MG63 (cell line): ENCODE results near the gene PURB. TPM values are rescaled to one million over a fixed set of nuclear protein-coding genes. Genes with fewer than 3 reads are reported as not detected.
"Not testable (repeated sequence)": the region's sequence is repeated elsewhere in the genome, so short reads cannot be mapped to it uniquely, and the experiment has no call there.

Experiments
- DNase-seq: peaks from one replicate; pipeline ENCODE4 v3.0.0-alpha.2; 2020
- H3K27me3 ChIP-seq: fragments of 250-450 bp; sonication (Bioruptor Pico); 2 replicates; pipeline ENCODE4 v1.5.1; 2020; ENCODE audit warnings: mild to moderate bottlenecking, moderate library complexity
- H3K36me3 ChIP-seq: fragments of 250-450 bp; sonication (Bioruptor Pico); 2 replicates; pipeline ENCODE4 v1.5.1; 2020; ENCODE audit warnings: mild to moderate bottlenecking, moderate library complexity
- H3K4me3 ChIP-seq: fragments of 250-450 bp; sonication (Bioruptor Pico); 2 replicates; pipeline ENCODE4 v1.5.1; 2020; ENCODE audit warnings: mild to moderate bottlenecking, moderate library complexity
- H3K9me3 ChIP-seq: fragments of 250-450 bp; sonication (Bioruptor Pico); 2 replicates; pipeline ENCODE4 v1.5.1; 2020; ENCODE audit warnings: mild to moderate bottlenecking, moderate library complexity
- total RNA-seq: library from RNA; depleted of rRNA; stranded (reverse); fragments of >200 nt; shearing (Covaris generic); gene quantifications from 2 replicates; pipeline ENCODE4 v1.2.3, GENCODE V29; 2014; ENCODE audit warnings: low replicate concordance

Gene PURB
- total RNA-seq, 1 experiment from 2014 or later = 12.0 TPM

DNA sequence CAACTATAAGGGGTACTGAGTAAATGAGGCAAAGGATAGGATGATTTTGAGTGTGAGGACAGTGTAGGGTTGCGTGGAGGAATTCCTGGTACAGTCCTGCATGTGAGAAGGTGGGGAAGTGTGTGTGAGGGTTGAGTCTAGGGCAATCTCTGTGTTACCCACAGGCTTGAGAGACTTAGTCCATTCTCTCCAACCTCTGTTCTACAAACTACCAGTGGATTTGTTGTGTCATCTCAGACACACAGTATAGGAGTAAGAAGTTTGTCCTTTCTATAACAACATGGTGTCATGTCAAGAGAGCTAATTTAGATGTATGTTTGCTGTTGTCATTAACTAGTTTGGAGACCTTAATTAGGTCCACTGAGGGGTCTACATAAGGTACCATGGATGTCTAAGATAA lies 12.5 kb downstream of the PURB start:
- no peaks in the 10 kb centered on the region for H3K27me3 ChIP-seq
- H3K9me3 ChIP-seq = no peaks in the 10 kb centered on the region
- H3K36me3 ChIP-seq = peaks cover under 1% of the 10 kb centered on the region
- no peak overlapping the region for H3K4me3 ChIP-seq
- no peak for DNase-seq

DNA sequence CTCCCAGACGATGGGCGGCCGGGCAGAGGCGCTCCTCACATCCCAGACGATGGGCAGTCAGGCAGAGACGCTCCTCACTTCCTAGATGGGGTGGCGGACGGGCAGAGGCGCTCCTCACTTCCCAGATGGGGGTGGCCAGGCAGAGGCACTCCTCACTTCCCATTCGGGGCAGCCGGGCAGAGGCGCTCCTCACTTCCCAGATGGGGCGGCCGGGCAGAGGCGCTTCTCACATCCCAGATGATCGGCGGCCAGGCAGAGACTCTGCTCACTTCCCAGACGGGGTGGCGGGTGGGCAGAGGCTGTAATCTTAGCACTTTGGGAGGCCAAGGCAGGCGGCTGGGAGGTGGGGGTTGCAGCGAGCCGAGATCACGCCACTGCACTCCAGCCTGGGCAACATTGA lies 13.4 kb downstream of the PURB start:
- not testable (repeated sequence) for H3K9me3 ChIP-seq, H3K36me3 ChIP-seq, H3K4me3 ChIP-seq, H3K27me3 ChIP-seq, DNase-seq

DNA sequence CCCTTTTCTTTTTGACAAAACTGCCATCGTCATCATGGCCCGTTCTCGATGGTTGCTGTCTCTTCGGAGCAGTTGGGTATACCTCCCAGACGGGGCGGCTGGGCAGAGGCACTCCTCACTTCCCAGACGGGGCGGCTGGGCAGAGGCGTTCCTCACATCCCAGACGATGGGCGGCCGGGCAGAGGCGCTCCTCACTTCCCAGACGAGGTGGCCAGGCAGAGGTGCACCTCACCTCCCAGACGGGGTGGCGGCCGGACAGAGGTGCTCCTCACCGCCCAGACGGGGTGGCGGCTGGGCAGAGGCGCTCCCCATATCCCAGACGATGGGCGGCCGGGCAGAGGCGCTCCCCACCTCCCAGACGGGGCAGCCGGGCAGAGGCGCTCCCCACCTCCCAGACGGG lies 14.6 kb downstream of the PURB start:
- H3K27me3 ChIP-seq, H3K4me3 ChIP-seq, DNase-seq, H3K36me3 ChIP-seq, H3K9me3 ChIP-seq: not testable (repeated sequence)

DNA sequence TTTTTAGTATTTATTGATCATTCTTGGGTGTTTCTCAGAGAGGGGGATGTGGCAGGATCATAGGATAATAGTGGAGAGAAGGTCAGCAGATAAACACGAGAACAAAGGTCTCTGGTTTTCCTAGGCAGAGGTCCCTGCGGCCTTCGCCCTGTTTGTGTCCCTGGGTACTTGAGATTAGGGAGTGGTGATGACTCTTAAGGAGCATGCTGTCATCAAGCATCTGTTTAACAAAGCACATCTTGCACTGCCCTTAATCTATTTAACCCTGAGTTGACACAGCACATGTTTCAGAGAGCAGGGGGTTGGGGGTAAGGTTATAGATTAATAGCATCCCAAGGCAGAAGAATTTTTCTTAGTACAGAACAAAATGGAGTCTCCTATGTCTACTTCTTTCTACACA lies 15.0 kb downstream of the PURB start:
- H3K9me3 ChIP-seq, H3K4me3 ChIP-seq: not testable (repeated sequence)

DNA sequence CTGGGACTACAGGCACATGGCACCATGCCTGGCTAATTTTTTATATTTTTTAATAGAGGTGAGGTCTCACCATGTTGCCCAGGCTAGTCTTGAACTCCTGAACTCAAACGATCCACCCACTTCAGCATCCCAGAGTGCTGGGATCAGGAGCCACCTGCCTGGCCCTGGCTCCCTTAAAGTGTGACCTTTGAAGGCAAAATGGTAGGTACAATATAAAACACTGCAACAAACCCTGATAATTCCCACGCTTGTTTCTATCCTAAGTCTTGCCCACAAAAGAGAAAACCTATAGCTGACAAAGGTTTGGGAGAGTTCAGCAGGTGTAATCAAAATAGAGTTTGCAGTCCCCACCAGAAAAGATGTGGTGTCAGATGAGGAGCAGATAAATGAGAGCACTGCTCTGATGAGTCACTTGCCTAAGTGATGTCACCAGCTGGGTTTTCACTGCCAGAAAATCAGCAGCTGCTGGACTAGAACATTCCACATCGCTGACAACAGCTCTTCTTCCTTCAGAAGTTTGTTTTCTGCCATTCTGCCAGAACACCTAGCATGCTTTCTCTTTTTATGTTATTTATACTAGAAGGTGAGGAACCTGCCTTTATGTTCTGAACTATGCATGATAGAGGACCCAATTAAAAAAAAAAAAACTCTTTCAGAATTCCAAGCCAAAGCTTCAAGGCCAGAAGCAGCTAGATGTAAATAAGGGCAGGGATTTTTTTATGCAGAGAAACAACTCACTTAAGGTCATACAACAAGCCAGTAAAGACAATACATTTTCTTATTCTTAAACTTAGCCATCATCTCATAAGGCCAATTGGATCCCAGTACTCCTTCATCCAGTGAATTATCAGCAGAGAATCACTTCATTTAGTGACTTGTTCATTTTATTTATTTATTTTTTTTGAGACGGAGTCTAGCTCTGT lies 18.0 kb downstream of the PURB start:
- Histone ChIP-seq H3K27me3 (no peaks in the 10 kb centered on the region), H3K4me3 (no peak overlapping the region), H3K9me3 (no peaks in the 10 kb centered on the region), H3K36me3 (no peaks in the 10 kb centered on the region)
- peak; percentile 82 for DNase-seq

More for the DNA sequence above, 15.0 kb downstream of the PURB start:
- DNase-seq, H3K36me3 ChIP-seq, H3K27me3 ChIP-seq: not testable (repeated sequence)

DNA sequence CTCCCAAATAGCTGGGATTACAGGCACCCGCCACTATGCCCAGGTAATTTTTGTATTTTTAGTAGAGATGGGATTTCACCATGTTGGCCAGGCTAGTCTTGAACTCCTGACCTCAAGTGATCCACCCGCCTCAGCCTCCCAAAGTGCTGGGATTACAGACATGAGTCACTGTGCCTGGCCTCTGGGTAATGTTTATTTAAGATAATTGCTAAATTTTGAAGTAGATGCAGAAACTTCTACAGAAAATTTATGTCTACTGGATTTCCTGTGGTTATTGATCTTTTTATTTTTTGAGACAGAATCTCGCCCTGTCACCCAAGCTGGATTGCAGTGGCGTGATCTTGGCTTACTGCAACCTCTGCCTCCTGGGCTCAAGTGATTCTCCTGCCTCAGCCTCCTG lies 23.4 kb downstream of the PURB start:
- H3K4me3 ChIP-seq = not testable (repeated sequence)

DNA sequence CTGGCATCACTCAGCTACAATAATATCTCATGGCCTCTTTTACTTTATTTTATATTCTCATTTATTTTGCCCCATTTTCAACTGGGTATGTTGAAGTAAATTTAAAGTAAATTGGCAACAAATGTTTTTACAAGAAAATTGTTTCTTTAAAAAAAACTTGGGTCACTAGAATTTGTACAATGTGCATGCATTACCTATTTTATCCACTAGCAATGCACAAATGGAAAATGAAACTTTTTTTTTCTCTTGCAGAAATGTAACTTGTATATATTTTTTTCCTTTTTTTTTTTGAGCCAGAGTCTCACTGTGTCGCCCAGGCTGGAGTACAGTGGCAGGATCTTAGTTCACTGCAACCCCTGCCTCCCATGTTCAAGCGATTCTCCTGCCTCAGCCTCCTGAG lies 27.2 kb downstream of the PURB start:
- H3K36me3 ChIP-seq = no peaks in the 10 kb centered on the region

More for the DNA sequence above, 23.4 kb downstream of the PURB start:
- not testable (repeated sequence) for H3K9me3 ChIP-seq, H3K36me3 ChIP-seq, H3K27me3 ChIP-seq
- DNase-seq = peak; percentile 26

DNA sequence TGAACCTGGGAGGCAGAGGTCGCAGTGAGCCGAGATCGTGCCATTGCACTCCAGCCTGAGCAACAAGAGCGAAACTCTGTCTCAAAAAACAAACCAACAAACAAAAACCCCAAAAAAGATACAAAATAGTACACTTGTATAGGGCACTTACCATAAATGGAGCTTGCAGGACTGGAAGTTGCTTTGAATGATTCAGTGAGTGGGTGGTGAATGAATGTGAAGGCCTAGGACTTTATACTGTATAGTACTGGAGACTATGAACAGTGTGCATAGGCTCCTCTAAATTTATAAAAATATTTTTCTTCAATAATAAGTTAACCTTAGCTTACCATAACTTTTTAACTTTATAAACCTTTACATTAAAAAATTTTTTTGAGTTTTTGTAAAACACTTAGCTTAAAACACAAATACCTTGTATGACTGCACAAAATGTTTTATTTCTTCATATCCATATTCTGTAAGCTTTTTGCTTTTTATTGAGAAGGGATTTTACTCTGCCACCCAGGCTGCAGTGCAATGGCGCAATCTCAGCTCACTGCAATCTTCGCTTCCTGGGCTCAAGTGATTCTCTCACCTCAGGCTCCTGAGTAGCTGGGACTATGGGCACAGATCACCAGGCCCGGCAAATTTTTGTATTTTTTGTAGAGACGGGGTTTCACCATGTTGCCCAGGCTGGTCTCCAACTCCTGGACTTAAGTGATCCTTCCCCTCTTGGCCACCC lies 30.5 kb downstream of the PURB start:
- DNase-seq = no peak
- Histone ChIP-seq H3K9me3 (no peaks in the 10 kb centered on the region), H3K4me3 (no peak overlapping the region), H3K36me3 (no peaks in the 10 kb centered on the region), H3K27me3 (no peaks in the 10 kb centered on the region)

More for the DNA sequence above, 27.2 kb downstream of the PURB start:
- Histone ChIP-seq H3K27me3 (no peaks in the 10 kb centered on the region), H3K4me3 (no peak overlapping the region), H3K9me3 (no peaks in the 10 kb centered on the region)
- DNase-seq = no peak

DNA sequence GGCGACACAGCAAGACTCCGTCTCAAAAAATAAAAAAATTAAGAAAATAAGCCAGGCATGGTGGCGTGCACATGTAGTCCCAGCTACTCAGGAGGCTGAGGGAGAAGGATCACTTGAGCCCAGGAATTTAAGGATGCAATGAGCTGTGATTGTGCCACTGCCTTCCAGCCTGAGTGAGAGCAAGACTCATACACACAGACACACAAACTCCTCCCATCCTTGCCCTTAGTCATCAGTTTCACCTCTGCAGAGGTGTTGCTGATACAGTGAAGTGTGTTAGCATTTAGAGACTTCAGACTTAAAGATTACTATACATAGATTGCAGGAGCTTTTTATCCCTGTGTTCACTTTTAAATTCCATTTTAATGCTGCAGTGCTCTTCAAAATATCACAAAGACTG lies 31.9 kb downstream of the PURB start:
- Histone ChIP-seq H3K36me3 (no peaks in the 10 kb centered on the region), H3K4me3 (no peak overlapping the region), H3K9me3 (no peaks in the 10 kb centered on the region), H3K27me3 (no peaks in the 10 kb centered on the region)
- DNase-seq = no peak

DNA sequence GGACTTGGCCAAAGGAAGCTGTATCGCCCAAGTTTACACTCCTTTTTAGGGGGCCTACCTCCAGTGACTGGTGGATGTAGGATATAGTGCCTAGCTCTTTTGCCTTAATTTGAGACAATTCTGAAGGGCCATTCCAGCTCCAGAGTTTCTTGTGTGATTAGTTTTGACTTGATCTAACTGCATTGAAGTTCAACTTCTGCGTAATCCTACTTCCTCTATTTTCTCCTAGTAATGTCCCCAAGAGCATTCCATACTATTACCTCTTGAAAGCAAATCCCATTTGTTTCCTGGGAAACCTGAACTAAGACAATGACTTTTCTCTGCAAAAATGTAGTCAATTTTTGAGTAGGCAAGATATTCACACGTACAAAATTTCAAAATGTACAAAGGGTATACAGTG lies 32.7 kb downstream of the PURB start:
- Histone ChIP-seq H3K36me3 (no peaks in the 10 kb centered on the region), H3K4me3 (no peak overlapping the region), H3K27me3 (no peaks in the 10 kb centered on the region), H3K9me3 (no peaks in the 10 kb centered on the region)
- no peak for DNase-seq

DNA sequence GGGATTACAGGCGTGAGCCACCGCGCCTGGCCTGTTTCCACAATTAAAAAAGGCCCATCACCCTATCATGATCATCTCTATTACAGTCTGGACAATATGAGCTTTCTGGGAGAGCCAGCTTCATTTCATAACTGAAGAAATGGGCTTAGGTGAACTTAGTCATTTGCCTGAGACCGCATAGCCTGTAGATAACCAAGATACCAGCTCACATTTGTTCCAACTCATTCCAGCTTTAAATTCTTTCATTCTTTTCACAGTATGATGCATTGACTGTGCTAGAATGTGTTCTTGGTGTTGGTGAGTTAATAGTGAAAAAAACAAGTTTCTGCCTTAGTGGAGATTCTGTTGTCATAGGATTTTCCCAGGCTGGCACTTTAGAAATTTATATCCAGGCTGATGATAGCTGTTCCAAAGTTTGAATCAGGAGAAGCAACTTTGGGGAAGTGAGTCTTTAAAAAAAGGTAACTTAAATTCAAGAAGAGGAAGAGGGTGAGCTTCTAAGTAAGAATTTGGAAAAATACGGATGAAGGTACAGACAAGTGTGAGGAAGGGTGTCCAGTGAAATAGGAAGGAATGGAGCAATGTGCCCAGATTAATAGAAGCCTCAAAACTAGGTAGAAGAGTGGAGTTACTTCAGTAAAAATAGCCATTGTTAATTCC lies 35.3 kb downstream of the PURB start:
- Histone ChIP-seq H3K9me3 (no peaks in the 10 kb centered on the region), H3K27me3 (no peaks in the 10 kb centered on the region), H3K36me3 (no peaks in the 10 kb centered on the region), H3K4me3 (no peak overlapping the region)
- no peak for DNase-seq

DNA sequence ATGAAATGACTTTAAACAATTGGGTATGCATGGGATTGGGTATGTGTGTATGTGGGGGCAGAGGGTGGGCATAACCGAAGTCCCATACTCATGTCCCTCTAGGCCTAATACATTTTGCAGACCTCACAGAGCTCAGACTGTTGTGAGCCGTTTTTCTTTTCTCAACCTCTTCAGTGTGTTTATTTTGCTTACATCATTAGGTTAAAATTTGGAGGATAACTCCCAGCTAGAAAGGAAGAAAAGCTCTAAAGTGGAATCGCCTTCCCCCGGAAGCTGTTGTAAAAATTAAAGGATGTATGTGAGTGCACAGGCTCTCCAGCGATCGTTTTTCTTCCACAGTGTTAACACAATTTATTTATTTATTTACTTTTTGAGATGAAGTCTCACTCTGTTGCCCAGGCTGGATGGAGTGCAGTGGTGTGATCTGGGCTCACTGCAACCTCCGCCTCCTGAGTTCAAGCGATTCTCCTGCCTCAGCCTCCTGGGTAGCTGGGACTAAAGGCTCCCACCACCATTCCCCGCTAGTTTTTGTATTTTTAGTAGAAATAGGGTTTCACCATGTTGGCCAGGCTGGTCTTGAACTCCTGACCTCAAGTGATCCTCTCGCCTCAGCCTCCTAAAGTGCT lies 36.0 kb downstream of the PURB start:
- DNase-seq = no peak

DNA sequence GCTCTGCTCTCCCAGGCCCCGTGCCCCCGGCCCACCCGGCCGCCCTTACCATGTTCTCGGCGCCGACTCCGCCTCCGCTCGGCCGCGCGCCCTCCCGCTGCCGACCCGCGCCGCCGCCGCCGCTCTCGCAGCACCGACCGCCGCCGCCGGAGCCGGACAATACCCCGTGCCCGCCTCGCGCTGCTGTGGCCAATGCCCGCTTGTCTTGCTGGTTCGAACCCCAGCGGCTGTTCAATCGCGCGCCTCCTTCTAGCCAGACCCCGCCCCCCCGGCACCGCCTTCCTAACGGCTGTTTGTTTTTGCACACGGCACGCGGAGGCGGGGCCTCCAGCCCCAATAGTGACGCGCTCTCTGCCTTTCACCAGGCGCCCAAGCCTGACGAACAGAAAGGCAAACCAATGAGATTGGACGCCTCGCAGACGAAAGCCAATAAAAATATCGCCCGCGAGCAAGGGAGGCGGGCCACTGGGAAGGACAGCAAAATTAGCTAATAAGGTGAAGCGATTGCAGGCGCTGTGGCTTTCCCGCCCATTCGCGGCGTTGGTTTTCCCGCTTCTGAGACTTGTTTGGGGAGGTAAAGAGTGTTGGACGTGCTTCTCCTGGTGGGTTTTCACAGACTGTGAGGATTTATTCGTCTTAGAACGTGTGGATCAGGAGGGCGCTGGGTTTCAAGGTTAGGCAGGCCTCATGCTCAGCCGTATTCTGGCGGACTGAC lies 37.3 kb downstream of the PURB start, which contains the start of gene H2AZ2:
Gene H2AZ2, minus strand, starts transcription at position 168 of the 715 bp plus-strand sequence. Its CDS starts 116 bp downstream, at position 52.
- peak; percentile 100 for DNase-seq
- peak within 1 kb of the TSS; percentile 89 for H3K4me3 ChIP-seq
- H3K27me3 ChIP-seq = no peaks in the 10 kb centered on the region
- H3K36me3 ChIP-seq = peaks cover 5% of the 10 kb centered on the region
- no peaks in the 10 kb centered on the region for H3K9me3 ChIP-seq

More for the DNA sequence above, 36.0 kb downstream of the PURB start:
- peak overlapping the region; percentile 73 for H3K4me3 ChIP-seq
- H3K9me3 ChIP-seq = no peaks in the 10 kb centered on the region
- no peaks in the 10 kb centered on the region for H3K36me3 ChIP-seq
- no peaks in the 10 kb centered on the region for H3K27me3 ChIP-seq

DNA sequence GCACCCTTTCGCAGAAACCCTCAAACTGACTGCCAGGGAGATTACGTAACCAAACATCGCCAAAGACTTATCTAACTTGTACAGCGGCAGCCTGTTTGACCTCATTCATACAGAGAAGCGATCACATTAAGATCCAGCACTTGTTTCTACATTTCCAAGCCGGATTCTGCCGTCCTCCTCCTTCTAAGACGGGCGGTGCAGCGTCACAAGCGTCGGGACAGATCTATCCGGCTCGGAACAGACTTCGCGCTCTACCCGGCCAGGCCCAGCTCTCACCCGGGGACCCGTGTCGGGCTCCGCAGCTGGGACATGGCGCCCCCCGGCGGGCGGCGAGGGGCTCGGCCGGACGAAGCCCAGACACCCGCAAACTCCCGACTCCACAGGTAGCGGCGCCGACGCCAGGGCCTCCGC lies 37.8 kb downstream of the PURB start:
- H3K9me3 ChIP-seq = no peaks in the 10 kb centered on the region

DNA sequence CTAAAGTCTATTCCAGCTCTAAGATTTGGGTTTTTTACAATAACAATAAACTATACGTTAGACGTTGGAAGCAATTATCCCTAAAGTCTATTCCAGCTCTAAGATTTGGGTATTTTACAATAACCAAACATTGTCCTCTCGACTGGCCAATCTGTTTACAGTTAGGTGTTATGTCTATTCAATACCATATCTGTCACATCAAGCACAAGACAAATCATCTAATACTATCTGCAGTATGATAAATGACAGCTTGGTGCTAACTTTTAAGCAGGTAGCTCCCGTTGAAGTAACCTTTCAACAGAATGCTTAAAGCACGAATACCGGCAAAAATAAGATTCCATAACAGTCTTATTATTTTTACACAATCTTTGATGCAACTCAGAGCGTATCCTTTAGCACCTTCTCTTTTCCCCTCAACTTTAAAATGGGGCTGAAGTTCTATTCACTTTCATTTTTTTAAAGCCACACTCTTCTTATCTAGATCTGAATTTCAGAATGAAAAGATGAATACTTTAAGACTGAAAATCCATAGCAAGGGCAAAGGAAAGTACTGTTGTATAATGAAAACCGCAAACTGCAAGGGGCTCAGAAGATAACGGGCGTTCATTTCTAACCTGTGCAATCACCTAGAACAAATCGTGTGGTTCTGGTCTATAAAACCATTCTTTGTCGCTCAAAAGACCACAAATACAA lies 38.4 kb downstream of the PURB start:
- DNase-seq = no peak
- Histone ChIP-seq H3K9me3 (no peaks in the 10 kb centered on the region), H3K36me3 (peaks cover 14% of the 10 kb centered on the region), H3K27me3 (no peaks in the 10 kb centered on the region), H3K4me3 (peak overlapping the region; percentile 89)

More for the DNA sequence above, 37.8 kb downstream of the PURB start:
- peak; percentile 82 for DNase-seq
- no peaks in the 10 kb centered on the region for H3K27me3 ChIP-seq
- peak overlapping the region; percentile 89 for H3K4me3 ChIP-seq
- H3K36me3 ChIP-seq = peaks cover 9% of the 10 kb centered on the region

DNA sequence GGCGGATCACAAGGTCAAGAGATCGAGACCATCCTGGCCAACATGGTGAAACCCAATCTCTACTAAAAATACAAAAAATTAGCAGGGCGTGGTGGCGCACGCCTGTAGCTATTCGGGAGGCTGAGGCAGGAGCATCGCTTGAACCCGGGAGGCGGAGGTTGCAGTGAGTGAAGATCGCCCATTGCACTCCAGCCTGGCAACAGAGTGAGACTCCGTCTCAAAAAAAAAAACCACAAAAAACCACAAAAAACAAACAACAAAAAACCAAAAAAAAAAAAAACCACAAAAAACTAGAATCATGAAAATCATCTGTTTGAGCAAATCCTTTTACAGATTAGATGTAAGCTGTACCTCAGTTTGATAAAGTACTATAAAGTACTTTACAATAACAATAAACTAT lies 38.9 kb downstream of the PURB start:
- Histone ChIP-seq H3K36me3 (peaks cover 20% of the 10 kb centered on the region), H3K4me3 (peak overlapping the region; percentile 89)
- H3K27me3 ChIP-seq, DNase-seq, H3K9me3 ChIP-seq: not testable (repeated sequence)
